ENCODE data around the gene TFEB. TPM values are rescaled to one million over a fixed set of nuclear protein-coding genes. Genes with fewer than 3 reads are reported as not detected.
A peak's percentile ranks its signal among the peaks of the same experiment; 100 is the strongest.

TFEB gene
- total and polyA plus RNA-seq, 2 of the 8 experiments (the other 6 are each of a cell fraction or from before 2014, with no cell fraction given): 2.3 to 6.7 TPM

DNA sequence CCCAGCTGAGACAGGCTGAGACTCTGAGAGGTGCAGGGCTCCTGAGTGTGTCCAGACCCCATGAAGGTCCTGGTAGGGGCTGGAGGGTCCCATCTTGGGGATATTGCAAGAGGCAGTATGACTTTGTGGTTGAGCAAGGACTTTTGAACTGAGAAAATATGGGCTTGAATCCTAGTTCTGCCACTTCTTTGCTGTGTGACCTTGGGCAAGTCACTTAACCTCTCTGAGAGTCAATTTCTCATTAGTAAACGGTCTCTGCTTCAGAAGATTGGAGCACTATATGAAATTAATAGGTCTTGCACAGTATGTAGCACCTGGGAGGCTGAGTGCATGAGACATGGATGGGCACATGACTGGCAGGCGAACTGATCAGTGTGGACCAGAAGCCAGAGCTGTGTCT, 42.7 kb downstream of the TFEB start:
- Histone ChIP-seq H4K5ac (ENCODE audit: insufficient read length, low read depth, low read length) (no peak overlapping the region), H2BK5ac (ENCODE audit: low read depth, low read length) (no peak overlapping the region), H2AK5ac (ENCODE audit: low read depth, low read length) (no peak overlapping the region), H3K56ac (replicated peaks; ENCODE audit: insufficient read length, low read depth, low read length) (no peak overlapping the region), H3K79me1 (ENCODE audit: low read depth, low read length) (no peaks in the 10 kb centered on the region), H2BK12ac (ENCODE audit: low read depth, low read length) (no peak overlapping the region), H3K36me3 (ENCODE audit: control insufficient read depth in 2 of 4, insufficient read depth in 4 of 4, low read length in 3 of 4) (no peaks in the 10 kb centered on the region), H3K9ac (replicated peaks in 1 of 4; ENCODE audit: extremely low read depth in 1 of 4, low read depth in 3 of 4, low read length in 3 of 4) (no peak overlapping the region), H3K14ac (ENCODE audit: insufficient read length) (no peak overlapping the region), H2AFZ (ENCODE audit: low read length) (no peak overlapping the region), H4K20me1 (replicated peaks in 1 of 2; ENCODE audit: control insufficient read depth in 1 of 2, insufficient read depth in 2 of 2, low read length in 2 of 2) (no peaks in the 10 kb centered on the region), H3K79me2 (ENCODE audit: control insufficient read depth in 1 of 2, insufficient read depth in 2 of 2, low read length in 2 of 2) (no peaks in the 10 kb centered on the region), H2BK20ac (ENCODE audit: low read length) (no peak overlapping the region), H3K18ac (ENCODE audit: extremely low read depth, low read length) (no peak overlapping the region), H3K27me3 (replicated peaks in 1 of 4; ENCODE audit: control insufficient read depth in 3 of 4, extremely low read depth in 1 of 4, insufficient read depth in 3 of 4, low read length in 3 of 4) (no peaks in the 10 kb centered on the region), H4K91ac (replicated peaks; ENCODE audit: insufficient read length, low read length) (no peak overlapping the region), H2BK15ac (ENCODE audit: low read length) (peak overlapping the region; percentile 67; the same call in 1 of the 2 replicates), H3K23ac (ENCODE audit: insufficient read length) (no peak overlapping the region), H3K4me2 (ENCODE audit: insufficient read depth in 1 of 2, low read depth in 2 of 2, low read length in 2 of 2) (no peak overlapping the region), H3K4ac (replicated peaks; ENCODE audit: insufficient read length, low read depth, low read length) (no peak overlapping the region), H3K4me3 (ENCODE audit: extremely low read depth in 1 of 4, insufficient read depth in 2 of 4, low read depth in 3 of 4, low read length in 4 of 4) (no peak overlapping the region), H3K4me1 (replicated peaks in 1 of 4; ENCODE audit: control insufficient read depth in 3 of 4, insufficient read depth in 4 of 4, low read length in 3 of 4) (peaks cover 0 to 6% (median 4%) of the 10 kb centered on the region in 4 experiments; a peak in 3 of 7 replicates), H3K27ac (ENCODE audit: low read depth, low read length) (no peak overlapping the region), H2BK120ac (replicated peaks; ENCODE audit: low read depth, low read length) (no peak overlapping the region), H3K23me2 (ENCODE audit: low read depth, low read length) (no peaks in the 10 kb centered on the region), H3K9me3 (ENCODE audit: insufficient read depth in 2 of 2, low read depth in 1 of 2, low read length in 1 of 2) (no peaks in the 10 kb centered on the region), H4K8ac (ENCODE audit: extremely low read depth, insufficient read depth, low read length) (no peak overlapping the region)
- CTCF ChIA-PET (ENCODE audit: partially characterized antibody): interaction anchor here (0.5 to 14.1 kb wide), 8 partner anchors 8 to 345 kb away, joined by 3 to 181 read pairs (median 7); no protein-coding TSS in a partner anchor
- 86% methylated on average over 2 of the region's 2 CpGs; no CpG with 5 or more reads in 1 of the 2 experiments for WGBS, 2 experiments (ENCODE audit: extremely low coverage in 1 of 2, insufficient coverage in 1 of 2, insufficient read length in 1 of 2, insufficient replicate concordance in 2 of 2, low coverage in 1 of 2, low lambda C conversion rate in 2 of 2, missing lambda C conversion rate in 1 of 2)
- no peak for TF ChIP-seq RAD21 (IDR thresholded peaks at IDR 0.05 in 1 of 2, conservative IDR thresholded peaks at IDR 0.05 in 1 of 2; ENCODE audit: low read depth in 2 of 2, low read length in 2 of 2)
- no peak for TF ChIP-seq CHD1 (IDR thresholded peaks at IDR 0.05; ENCODE audit: low read depth, low read length)
- 0 out of 2 replicates have a peak, but pooled peaks have one; percentile 30 for TF ChIP-seq KDM1A (IDR thresholded peaks at IDR 0.05; ENCODE audit: borderline replicate concordance, low read length)
- no peak for TF ChIP-seq ASH2L (IDR thresholded peaks at IDR 0.05; ENCODE audit: low read length)
- DNase-seq (ENCODE audit: low read depth in 1 of 2, low spot score in 2 of 2) (no peak), FAIRE-seq (no peak)
- POLR2A ChIA-PET (ENCODE audit: partially characterized antibody): no interaction called here
